ENCODE measurements around the gene PLEKHG2. TPM values are rescaled to one million over a fixed set of nuclear protein-coding genes. Genes with fewer than 3 reads are reported as not detected.

Gene PLEKHG2
- total and polyA plus RNA-seq, 9 of the 15 experiments (the other 6 are each of a cell fraction or from before 2014, with no cell fraction given): 0.98 to 45.7 (median 9.8) TPM

DNA sequence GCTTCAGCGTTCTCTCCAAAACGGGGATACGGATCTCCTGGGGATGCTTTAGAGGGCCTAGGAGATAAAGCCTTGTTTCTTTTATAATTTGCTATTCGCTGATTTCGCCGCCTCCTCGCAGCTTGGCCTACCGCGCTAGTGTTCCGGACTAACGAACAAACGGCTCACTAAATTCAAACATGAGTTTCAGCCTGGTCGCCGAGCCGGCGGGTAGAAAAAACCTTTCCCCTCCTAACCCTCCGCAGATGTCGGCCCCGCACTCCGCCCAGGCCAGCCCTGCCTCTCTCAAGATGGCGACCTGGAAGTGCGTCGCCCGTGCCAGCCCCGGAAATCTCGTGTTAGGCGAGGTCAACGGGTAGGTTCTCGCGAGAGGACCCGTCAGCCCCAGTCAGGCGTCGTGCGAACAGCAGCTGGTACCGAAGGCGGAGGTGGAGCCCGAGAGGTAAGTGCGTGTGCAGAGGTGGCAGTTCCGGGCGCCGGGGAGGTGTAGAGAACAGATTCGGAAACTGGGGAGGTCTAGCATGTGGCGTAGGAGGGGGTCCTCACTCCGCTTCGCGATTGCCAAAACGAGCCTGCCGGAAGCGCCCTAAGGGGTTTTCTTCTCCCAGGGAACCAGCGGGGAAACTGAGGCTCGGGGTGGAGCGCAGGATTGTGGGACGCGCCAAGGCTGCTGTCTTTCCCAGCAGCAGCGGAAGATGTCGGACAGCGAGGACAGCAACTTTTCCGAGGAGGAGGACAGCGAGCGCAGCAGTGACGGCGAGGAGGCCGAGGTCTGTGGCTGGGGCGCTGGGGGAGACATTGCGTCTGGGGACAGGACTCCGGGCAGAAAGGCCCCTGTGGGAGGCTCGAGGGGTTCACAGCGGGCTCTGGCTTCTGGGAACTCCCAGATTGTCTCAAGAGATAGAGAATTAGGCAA, 33.0 kb downstream of the PLEKHG2 start, which contains the start of gene SUPT5H (continued):
- TF ChIP-seq, protein P1, sequence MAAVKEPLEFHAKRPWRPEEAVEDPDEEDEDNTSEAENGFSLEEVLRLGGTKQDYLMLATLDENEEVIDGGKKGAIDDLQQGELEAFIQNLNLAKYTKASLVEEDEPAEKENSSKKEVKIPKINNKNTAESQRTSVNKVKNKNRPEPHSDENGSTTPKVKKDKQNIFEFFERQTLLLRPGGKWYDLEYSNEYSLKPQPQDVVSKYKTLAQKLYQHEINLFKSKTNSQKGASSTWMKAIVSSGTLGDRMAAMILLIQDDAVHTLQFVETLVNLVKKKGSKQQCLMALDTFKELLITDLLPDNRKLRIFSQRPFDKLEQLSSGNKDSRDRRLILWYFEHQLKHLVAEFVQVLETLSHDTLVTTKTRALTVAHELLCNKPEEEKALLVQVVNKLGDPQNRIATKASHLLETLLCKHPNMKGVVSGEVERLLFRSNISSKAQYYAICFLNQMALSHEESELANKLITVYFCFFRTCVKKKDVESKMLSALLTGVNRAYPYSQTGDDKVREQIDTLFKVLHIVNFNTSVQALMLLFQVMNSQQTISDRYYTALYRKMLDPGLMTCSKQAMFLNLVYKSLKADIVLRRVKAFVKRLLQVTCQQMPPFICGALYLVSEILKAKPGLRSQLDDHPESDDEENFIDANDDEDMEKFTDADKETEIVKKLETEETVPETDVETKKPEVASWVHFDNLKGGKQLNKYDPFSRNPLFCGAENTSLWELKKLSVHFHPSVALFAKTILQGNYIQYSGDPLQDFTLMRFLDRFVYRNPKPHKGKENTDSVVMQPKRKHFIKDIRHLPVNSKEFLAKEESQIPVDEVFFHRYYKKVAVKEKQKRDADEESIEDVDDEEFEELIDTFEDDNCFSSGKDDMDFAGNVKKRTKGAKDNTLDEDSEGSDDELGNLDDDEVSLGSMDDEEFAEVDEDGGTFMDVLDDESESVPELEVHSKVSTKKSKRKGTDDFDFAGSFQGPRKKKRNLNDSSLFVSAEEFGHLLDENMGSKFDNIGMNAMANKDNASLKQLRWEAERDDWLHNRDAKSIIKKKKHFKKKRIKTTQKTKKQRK (IDR thresholded peaks at IDR 0.05; ENCODE audit: borderline replicate concordance, low read depth, low read length): no peak
- peak; percentile 49 for TF ChIP-seq SP1 (CRISPR knock-in tag; IDR thresholded peaks at IDR 0.05)
- TF ChIP-seq FOS (IDR thresholded peaks at IDR 0.05; ENCODE audit: extremely low read depth, insufficient read length): no peak
- no peak for TF ChIP-seq ZNF347 (CRISPR knock-in tag; IDR thresholded peaks at IDR 0.05; ENCODE audit: low read depth)
- TF ChIP-seq, protein P2, sequence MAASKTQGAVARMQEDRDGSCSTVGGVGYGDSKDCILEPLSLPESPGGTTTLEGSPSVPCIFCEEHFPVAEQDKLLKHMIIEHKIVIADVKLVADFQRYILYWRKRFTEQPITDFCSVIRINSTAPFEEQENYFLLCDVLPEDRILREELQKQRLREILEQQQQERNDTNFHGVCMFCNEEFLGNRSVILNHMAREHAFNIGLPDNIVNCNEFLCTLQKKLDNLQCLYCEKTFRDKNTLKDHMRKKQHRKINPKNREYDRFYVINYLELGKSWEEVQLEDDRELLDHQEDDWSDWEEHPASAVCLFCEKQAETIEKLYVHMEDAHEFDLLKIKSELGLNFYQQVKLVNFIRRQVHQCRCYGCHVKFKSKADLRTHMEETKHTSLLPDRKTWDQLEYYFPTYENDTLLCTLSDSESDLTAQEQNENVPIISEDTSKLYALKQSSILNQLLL (CRISPR knock-in tag; IDR thresholded peaks at IDR 0.05; ENCODE audit: borderline replicate concordance): no peak
- TF ChIP-seq MCM2 (IDR thresholded peaks at IDR 0.05; ENCODE audit: low read depth): no peak
- TF ChIP-seq MTA3 (IDR thresholded peaks at IDR 0.05; ENCODE audit: borderline replicate concordance): no peak; the same call in 1 of the 2 replicates
- TF ChIP-seq STAG1 (CRISPR knock-in tag; IDR thresholded peaks at IDR 0.05; ENCODE audit: borderline replicate concordance): no peak
- TF ChIP-seq ZNF41 (CRISPR knock-in tag; conservative IDR thresholded peaks at IDR 0.05): no peak
- TF ChIP-seq TAL1 (IDR thresholded peaks at IDR 0.05): no peak
- no peak for TF ChIP-seq GATA2 (CRISPR knock-in tag; IDR thresholded peaks at IDR 0.05)
- peak; percentile 96 for TF ChIP-seq ARHGAP35 (IDR thresholded peaks at IDR 0.05; ENCODE audit: partially characterized antibody)
- TF ChIP-seq, protein P3, sequence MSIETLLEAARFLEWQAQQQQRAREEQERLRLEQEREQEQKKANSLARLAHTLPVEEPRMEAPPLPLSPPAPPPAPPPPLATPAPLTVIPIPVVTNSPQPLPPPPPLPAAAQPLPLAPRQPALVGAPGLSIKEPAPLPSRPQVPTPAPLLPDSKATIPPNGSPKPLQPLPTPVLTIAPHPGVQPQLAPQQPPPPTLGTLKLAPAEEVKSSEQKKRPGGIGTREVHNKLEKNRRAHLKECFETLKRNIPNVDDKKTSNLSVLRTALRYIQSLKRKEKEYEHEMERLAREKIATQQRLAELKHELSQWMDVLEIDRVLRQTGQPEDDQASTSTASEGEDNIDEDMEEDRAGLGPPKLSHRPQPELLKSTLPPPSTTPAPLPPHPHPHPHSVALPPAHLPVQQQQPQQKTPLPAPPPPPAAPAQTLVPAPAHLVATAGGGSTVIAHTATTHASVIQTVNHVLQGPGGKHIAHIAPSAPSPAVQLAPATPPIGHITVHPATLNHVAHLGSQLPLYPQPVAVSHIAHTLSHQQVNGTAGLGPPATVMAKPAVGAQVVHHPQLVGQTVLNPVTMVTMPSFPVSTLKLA (conservative IDR thresholded peaks at IDR 0.05): peak; percentile 85 to 91
- no peak for TF ChIP-seq XRCC4 (IDR thresholded peaks at IDR 0.05; ENCODE audit: extremely low read depth, insufficient read depth, insufficient read length)
- TF ChIP-seq FOXM1 (IDR thresholded peaks at IDR 0.05; ENCODE audit: low read depth): peak; percentile 33; the same call in 1 of the 2 replicates
- TF ChIP-seq FOXM1 (CRISPR knock-in tag; IDR thresholded peaks at IDR 0.05; ENCODE audit: low read depth): no peak
- peak; percentile 95 for TF ChIP-seq CHD1 (IDR thresholded peaks at IDR 0.05; ENCODE audit: low read length)
- peak; percentile 95 for TF ChIP-seq NR2C1 (IDR thresholded peaks at IDR 0.05)
- peak; percentile 97 for TF ChIP-seq NR2C1 (tag; IDR thresholded peaks at IDR 0.05)
- TF ChIP-seq PCBP2 (IDR thresholded peaks at IDR 0.05; ENCODE audit: low read depth, low read length, poor library complexity, severe bottlenecking): no peak
